HepG2 (cell line): ENCODE data around the gene LDLRAD3.

Experiments
- ATF1 ChIP-seq: IDR thresholded peaks from 2 replicates; pipeline ENCODE4 v1.6.1; 2016; ENCODE audit warnings: mild to moderate bottlenecking, control low read depth
- JUND ChIP-seq: sonication (generic); formaldehyde crosslinking; IDR thresholded peaks from 2 replicates; pipeline ENCODE4 v1.8.0; 2022; ENCODE audit warnings: mild to moderate bottlenecking, missing genetic modification reagents
- KAT8 ChIP-seq: IDR thresholded peaks from 2 replicates; pipeline ENCODE4 v1.6.1; 2016; ENCODE audit warnings: missing genetic modification reagents, missing compliant biosample characterization
- POLR2A ChIP-seq, 2 experiments: IDR thresholded peaks; 2 replicates each; pipeline ENCODE4 v1.6.1; 2011; ENCODE audit warnings: low read depth in 2 of 2, low read length in 2 of 2, mild to moderate bottlenecking in 1 of 2, moderate library complexity in 1 of 2; ENCODE audit not compliant: insufficient read depth in 1 of 2
- RAD21 ChIP-seq: fragments of 450-650 bp; formaldehyde crosslinking; IDR thresholded peaks from 2 replicates; pipeline ENCODE4 v1.5.0; 2020; ENCODE audit warnings: mild to moderate bottlenecking

DNA sequence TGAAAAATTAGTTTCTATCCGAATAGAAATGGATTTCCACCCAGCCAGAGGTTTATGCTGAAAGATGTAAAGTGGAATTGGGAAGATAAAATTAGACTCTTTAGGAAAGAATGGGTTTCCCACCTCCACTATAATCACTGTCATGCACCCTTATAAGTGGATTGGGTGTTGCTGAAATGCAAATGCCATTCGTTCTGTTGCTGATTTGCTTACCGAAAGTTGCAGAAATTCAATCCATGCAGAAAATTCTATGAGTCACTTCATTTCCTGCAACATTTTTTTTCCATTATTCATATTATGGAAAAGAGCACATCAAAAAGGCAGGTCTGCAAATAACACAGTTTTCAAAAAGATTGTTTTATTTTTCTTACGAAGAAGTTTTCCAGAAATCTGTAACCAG is 65.6 kb downstream of the LDLRAD3 start:
- TF ChIP-seq JUND (CRISPR knock-in tag) = no peak
- TF ChIP-seq RAD21 = no peak
- no peak for TF ChIP-seq ATF1 (CRISPR knock-in tag)
- no peak for TF ChIP-seq POLR2A (IDR thresholded peaks at IDR 0.05; ENCODE audit: insufficient read depth in 1 of 2, low read depth in 2 of 2, low read length in 2 of 2)
- no peak for TF ChIP-seq KAT8 (CRISPR knock-in tag)
